ENCODE results near the gene STAC2. TPM values are rescaled to one million over a fixed set of nuclear protein-coding genes. Genes with fewer than 3 reads are reported as not detected.
"Not testable (repeated sequence)": the region's sequence is repeated elsewhere in the genome, so short reads cannot be mapped to it uniquely, and the experiment has no call there.

Gene STAC2, protein sequence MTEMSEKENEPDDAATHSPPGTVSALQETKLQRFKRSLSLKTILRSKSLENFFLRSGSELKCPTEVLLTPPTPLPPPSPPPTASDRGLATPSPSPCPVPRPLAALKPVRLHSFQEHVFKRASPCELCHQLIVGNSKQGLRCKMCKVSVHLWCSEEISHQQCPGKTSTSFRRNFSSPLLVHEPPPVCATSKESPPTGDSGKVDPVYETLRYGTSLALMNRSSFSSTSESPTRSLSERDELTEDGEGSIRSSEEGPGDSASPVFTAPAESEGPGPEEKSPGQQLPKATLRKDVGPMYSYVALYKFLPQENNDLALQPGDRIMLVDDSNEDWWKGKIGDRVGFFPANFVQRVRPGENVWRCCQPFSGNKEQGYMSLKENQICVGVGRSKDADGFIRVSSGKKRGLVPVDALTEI
- polyA plus RNA-seq (ENCODE audit: insufficient read length in 4 of 4), result 1 to 10 TPM; 3.4 to 5.2 (median 4.4) TPM

GRCh38 chr17:39225308-39225958 is at the start of gene STAC2:
Gene STAC2, minus strand, starts transcription at chr17:39225945. Its CDS starts 443 bp downstream, at chr17:39225502.
- no peak for DNase-seq (ENCODE audit: low read depth in 4 of 4, low spot score in 2 of 4)

- no peak for DNase-seq (ENCODE audit: low read depth in 4 of 4, low spot score in 2 of 4)
These were observed 45.8 kb upstream of the STAC2 start for GRCh38 chr17:39271546-39271945.

DNA sequence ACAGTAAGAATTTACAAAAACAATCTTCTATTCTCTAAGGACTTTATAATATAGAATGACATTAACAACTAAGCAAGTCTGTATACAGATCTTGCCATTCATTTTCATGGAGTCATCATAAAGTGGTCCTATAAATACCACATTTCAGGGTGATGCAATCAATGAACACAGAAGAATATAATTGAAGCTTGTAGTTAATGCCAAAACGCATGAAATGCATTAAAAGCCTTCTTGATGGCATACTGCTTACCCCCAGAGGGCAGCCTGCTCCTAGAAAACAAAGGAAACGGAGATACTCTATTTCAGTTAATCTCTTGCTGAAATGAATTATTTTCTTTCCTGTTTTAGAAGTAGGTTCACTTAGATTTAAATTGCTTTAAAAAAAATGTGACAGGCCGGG is 45.2 kb upstream of the STAC2 start:
- DNase-seq (ENCODE audit: low read depth in 4 of 4, low spot score in 2 of 4), result peak in 1 of 4 donors; percentile 8

DNA sequence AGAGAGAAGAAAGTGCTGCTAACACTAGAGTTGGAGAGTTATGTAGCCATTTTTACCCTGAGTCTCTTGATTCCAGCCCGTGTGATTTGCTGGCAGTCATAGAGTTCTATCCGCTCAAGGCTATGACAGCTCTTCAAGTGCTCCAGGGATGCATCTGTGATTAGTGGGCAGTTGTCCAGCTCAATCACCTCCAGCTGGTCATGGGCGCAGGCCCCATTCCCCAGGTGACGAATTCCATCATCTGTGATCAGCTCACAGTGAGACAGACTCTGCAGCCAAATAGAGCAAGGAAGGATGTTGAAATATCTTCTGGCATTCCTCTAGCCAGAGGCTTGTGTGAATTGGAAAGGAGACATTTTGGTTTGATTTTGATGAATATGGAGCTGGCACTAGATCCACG is 38.4 kb upstream of the STAC2 start:
- no peak for DNase-seq (ENCODE audit: low read depth in 4 of 4, low spot score in 2 of 4)

DNA sequence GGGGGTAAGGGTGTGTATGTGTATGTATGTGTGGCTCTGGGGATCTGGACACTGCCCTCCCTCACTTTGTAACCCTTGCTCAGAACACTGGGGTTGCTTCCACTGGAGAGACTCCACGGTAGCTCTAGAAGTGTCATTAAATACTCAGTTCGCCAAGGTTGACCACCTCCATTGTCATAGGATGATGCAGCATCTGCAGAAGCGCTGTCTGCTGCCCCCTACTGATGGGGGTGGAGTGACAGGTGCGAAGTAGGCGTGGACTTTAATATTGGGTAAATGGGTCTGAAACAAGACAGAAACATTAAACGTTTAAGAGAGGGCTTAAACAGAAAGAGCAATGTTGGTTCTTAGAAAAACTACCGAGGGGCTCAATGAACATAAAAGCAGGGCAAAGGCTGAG is 35.5 kb upstream of the STAC2 start:
- DNase-seq (ENCODE audit: low read depth in 4 of 4, low spot score in 2 of 4), result no peak

- DNase-seq (ENCODE audit: low read depth in 4 of 4, low spot score in 2 of 4), result no peak
These were observed 27.2 kb upstream of the STAC2 start for GRCh38 chr17:39252788-39253460.

GRCh38 chr17:39251997-39252396 is 26.3 kb upstream of the STAC2 start:
- DNase-seq (ENCODE audit: low read depth in 4 of 4, low spot score in 2 of 4), result no peak

- DNase-seq (ENCODE audit: low read depth in 4 of 4, low spot score in 2 of 4), result not testable (repeated sequence)
These were observed 24.3 kb upstream of the STAC2 start for GRCh38 chr17:39250076-39250475.

GRCh38 chr17:39246274-39246673 is 20.5 kb upstream of the STAC2 start:
- no peak for DNase-seq (ENCODE audit: low read depth in 4 of 4, low spot score in 2 of 4)

DNA sequence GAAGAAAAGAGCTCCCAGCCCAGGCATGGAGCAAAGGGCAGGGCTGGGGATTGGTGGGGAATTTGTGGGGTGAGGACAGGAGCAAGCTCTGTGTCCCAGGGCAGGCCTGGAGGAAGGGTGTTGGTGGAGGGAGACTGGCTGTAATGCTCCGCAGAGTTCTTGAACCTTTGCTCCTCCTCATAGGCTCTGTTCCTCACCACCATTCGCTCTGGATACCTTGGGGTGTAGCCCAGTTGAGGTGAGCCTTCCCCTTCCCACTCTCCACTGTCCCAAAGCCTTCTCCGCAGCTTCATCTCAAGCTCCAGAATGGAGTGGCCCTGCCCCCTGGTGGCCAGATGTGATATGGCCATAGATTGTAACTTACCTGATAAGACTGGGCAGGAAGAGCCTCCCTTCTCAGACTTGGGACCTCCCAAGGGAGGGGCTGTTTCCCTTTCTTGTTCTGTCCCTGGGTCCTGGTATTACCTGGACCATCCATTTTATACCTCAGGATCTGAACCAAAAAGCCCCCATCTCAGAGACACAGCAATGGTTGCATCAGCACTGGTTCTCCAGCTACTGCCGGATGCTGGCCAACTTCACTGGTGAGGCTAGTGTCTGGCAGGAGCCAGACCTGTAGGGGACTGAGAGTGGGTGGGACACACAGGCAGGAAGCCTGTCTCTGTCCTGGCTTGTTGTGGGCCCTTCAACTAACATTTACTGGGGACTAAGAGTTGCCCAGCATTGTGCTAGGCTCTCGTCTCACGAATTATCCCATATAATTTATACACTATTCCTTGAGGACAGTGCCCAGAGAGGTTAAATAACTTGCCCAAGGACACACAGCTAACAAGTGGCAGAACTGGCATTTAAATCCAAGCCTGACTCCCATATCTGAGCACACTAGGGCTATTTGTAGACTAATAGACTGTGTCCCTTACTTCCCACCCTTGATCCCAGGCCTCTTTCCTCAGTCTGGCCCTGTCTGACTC is 19.1 kb upstream of the STAC2 start:
- peak in 2 of 4 donors; percentile 68 to 78 for DNase-seq (ENCODE audit: low read depth in 4 of 4, low spot score in 2 of 4)

- DNase-seq (ENCODE audit: low read depth in 4 of 4, low spot score in 2 of 4), result no peak
These were observed 18.4 kb upstream of the STAC2 start for GRCh38 chr17:39244016-39244599.

GRCh38 chr17:39243155-39243554 is 17.4 kb upstream of the STAC2 start:
- DNase-seq (ENCODE audit: low read depth in 4 of 4, low spot score in 2 of 4), result no peak

DNA sequence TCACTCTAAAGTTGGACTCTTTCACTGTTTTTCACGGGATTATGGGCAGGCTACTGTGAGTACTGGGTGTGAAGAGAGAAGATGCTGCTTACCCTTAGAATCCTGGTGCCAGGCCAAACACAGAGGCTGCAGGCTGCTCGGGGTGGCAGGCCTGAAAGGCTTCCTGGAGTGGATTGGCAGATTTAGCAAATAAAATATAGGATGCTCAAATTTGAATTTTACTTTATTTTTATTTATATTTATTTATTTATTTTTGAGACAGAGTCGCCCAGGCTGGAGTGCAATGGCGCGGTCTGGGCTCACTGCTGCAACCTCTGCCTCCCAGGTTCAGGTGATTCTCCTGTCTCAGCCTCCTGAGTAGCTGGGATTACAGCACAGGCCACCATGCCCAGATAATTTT is 14.9 kb upstream of the STAC2 start:
- DNase-seq (ENCODE audit: low read depth in 4 of 4, low spot score in 2 of 4), result no peak

DNA sequence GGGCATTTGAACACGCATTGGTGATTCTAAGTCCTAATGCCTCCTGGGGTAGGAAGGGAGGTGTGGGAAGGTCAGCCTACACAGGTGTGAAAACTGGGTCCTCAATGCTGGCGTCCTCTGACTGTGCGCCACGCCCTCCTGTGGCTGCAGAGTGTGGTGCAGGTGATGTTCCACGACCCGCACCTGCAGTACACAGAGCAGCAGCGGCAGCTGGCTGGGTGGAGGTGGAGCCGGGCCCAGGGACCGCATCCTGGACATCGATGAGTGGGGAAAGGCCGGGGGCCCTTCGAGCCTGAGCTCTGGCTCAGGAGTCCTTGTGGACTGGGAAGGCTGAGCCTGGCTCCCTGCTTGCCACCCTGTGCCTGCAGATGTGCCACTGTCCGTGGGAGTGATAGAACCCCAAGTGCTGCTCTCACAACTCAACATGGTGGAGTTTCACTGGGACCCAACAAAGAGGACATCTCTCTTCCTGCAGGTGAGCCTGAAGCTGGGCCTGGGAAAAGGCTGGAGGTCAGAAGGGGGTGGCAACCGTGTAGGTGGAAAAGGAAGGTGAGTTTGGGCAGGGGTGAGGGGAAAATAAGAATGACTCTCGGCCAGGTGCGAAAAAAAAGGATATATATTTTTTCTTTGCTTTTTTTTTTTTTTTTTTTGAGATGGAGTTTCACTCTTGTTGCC is 14.0 kb upstream of the STAC2 start:
- DNase-seq (ENCODE audit: low read depth in 4 of 4, low spot score in 2 of 4), result no peak

DNA sequence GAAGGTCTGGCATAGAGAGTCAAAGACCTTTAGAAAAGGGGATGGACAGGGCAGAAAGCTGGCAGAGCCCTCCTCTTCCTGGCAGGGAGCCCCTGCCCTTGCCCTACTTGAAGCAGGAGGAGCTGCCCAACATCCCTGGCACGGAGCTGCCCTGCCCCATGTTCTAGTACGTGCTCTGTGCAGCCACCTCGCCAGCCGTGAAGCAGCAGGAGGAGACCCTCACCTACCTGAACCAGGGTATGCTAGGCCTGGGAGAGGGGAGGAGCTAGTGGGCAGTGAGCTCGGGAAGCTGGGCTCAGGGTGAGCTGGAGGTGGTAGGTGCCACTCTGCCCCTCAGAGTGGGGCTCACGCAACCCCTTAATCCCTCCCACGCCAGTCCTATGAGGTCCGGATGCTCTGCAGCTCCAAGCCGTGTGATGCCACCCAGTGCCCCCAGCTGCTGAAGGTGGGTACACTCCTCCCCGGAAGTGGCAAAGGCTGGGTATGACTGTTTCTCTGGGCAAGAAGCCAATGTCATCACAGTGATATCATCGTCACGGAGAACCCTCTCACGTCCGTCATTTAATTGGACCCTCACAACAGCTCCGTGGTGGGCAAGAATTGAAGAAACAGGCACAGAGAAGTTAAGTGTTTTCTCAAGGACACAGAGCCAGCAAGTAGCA is 12.7 kb upstream of the STAC2 start:
- DNase-seq (ENCODE audit: low read depth in 4 of 4, low spot score in 2 of 4), result no peak

DNA sequence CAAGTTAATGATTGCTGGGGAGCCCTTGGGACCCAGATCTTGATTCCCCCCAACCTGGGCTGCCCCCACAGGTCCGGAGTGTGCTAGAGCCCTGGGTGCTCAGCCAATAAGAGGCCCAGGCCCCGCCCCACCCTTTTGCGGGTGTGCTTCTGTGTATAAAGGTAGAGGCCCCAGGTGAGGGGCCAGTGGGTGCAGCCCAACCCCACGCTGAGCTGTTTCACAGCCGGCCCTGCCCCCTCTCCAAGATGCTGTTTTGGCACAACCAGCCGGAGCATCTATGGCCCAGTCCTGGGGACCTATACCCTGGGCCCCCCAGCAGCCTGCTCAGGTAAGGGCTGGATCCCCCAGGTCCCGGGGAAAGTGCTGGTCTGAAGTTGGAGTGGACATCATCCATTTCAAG is 11.8 kb upstream of the STAC2 start:
- DNase-seq (ENCODE audit: low read depth in 4 of 4, low spot score in 2 of 4), result no peak

DNA sequence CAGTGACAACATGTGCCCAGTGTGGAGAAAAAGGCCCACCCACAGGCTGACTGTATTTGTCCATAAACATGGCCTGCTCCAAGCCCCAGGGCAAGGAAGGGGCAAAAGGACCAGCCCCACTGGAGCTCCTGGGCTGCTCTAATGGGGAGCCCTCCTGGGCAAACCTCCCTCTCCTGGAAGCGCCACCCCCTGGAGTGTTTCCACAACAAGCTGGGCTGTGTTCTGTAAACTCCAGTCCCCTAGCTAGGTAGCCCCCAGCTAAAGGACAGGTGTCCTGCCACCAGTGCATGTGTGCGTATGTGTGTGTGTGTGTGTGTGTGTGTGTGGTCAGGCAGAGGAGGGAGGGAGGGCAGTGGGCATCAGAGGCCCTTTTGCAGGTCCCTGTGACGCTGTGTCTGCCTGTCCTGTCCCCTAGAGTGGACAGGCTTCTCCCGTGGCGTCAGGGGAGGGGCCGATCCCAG is 11.3 kb upstream of the STAC2 start:
- DNase-seq (ENCODE audit: low read depth in 4 of 4, low spot score in 2 of 4), result no peak

DNA sequence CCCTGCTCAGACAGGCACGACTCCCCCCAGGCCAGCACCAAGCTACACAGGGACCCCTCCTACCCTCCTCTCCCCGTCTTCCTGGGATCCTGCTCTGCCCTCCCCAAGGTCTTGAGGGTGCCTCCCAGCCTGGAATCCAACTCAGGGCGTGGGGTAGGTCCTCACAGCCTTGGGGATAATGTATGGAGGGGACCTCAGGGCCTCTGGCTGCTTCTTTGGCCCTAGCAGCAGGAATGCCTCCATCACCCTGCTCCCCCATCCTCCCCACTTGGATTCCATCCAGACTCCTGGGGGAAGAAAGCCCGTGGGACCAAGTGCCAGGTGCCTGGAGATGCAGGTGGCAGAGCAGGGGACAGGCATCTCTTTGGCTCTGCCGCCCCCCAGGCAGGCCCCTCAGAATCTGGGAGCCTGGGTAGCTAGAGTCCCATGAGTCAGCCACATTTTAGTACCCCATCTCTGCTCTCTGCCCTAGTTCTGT is 10.7 kb upstream of the STAC2 start:
- no peak for DNase-seq (ENCODE audit: low read depth in 4 of 4, low spot score in 2 of 4)
